Superior temporal gyrus (tissue), 1 donor: Measurements from ENCODE around the gene PKD2L2.
"Not testable (repeated sequence)": the region's sequence is repeated elsewhere in the genome, so short reads cannot be mapped to it uniquely, and the experiment has no call there.

Source experiments
- DNase-seq: peaks from one replicate; pipeline ENCODE4 v3.0.0-alpha.2; 2016; ENCODE audit errors: extremely low spot score

The PKD2L2 gene

GRCh38 chr5:137957948-137958347 is 68.7 kb downstream of the PKD2L2 start:
- DNase-seq: no peak

- peak; percentile 29 for DNase-seq
Observed at GRCh38 chr5:137959488-137959887, 70.2 kb downstream of the PKD2L2 start.

- DNase-seq: peak; percentile 56
Observed at GRCh38 chr5:137960141-137960540, 70.9 kb downstream of the PKD2L2 start.

- DNase-seq: peak; percentile 14
Observed at GRCh38 chr5:137960819-137961218, 71.6 kb downstream of the PKD2L2 start.

GRCh38 chr5:137970384-137970783 is 81.1 kb downstream of the PKD2L2 start:
- not testable (repeated sequence) for DNase-seq

GRCh38 chr5:137975208-137975607 is 86.0 kb downstream of the PKD2L2 start:
- no peak for DNase-seq

- DNase-seq: no peak
Observed at GRCh38 chr5:137989419-137989818, 100.2 kb downstream of the PKD2L2 start.
